Neuron (in vitro differentiated cells): ENCODE data around the gene KCNH2.

Experiments used
- H2AFZ ChIP-seq: one replicate; pipeline ENCODE4 v1.6.1; 2013; ENCODE audit warnings: low read depth, mild to moderate bottlenecking, inconsistent platforms, low read length, moderate library complexity
- H3K27me3 ChIP-seq: one replicate; pipeline ENCODE4 v1.6.1; 2013; ENCODE audit warnings: low read length; ENCODE audit not compliant: insufficient read depth
- H3K36me3 ChIP-seq: one replicate; pipeline ENCODE4 v1.6.1; 2013; ENCODE audit warnings: low read length; ENCODE audit not compliant: insufficient read depth
- H3K4me1 ChIP-seq: one replicate; pipeline ENCODE4 v1.6.1; 2013; ENCODE audit warnings: low read length; ENCODE audit not compliant: insufficient read depth
- H3K4me3 ChIP-seq: 2 replicates; pipeline ENCODE4 v1.5.1; 2013; ENCODE audit warnings: mild to moderate bottlenecking, low read length, moderate library complexity
- H3K9me3 ChIP-seq: one replicate; pipeline ENCODE4 v1.6.1; 2013; ENCODE audit warnings: low read length

The KCNH2 gene

DNA sequence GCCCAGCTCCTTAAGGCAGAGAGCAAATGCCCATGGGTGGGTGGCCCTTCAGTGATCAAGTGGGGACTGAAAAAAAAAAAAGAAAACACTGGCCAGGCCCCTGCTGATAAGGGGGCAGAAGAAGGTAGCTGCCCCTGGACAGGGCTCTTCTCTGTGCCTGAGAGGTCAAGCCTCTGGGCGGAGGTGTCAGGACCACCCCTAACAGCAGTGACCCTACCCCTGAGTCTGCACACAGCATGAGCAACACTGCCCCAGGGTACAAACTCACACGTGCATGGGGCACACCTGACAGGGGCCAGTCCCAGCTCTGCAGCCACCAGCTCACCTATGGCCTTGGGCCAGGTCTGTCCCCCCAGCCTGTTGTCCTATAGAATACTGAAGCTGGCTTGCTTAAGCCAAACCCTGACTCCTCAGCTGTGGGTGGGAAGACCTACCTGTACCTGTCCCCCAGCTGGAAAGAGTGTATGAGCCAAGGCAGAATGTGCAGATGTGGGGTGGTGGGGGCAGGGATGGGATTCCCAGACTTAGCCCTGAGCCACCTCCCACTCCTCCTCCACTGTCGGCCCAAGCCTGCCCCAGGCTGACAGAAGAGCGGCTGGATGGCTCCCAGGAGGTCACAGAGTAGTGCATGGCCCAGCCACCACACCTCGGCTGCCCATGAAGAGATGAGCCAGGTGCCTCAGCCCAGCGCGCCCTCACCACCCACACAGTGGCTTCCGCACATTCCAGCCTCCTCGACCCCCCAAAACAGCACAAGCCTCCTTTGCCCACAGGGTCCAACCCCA is 23.7 kb downstream of the KCNH2 start:
- H2AFZ ChIP-seq, result no peak overlapping the region
- peaks cover 5% of the 10 kb centered on the region for H3K4me1 ChIP-seq
- H3K36me3 ChIP-seq, result no peaks in the 10 kb centered on the region
- H3K9me3 ChIP-seq, result no peaks in the 10 kb centered on the region
- H3K27me3 ChIP-seq, result no peaks in the 10 kb centered on the region
- no peak overlapping the region for H3K4me3 ChIP-seq

DNA sequence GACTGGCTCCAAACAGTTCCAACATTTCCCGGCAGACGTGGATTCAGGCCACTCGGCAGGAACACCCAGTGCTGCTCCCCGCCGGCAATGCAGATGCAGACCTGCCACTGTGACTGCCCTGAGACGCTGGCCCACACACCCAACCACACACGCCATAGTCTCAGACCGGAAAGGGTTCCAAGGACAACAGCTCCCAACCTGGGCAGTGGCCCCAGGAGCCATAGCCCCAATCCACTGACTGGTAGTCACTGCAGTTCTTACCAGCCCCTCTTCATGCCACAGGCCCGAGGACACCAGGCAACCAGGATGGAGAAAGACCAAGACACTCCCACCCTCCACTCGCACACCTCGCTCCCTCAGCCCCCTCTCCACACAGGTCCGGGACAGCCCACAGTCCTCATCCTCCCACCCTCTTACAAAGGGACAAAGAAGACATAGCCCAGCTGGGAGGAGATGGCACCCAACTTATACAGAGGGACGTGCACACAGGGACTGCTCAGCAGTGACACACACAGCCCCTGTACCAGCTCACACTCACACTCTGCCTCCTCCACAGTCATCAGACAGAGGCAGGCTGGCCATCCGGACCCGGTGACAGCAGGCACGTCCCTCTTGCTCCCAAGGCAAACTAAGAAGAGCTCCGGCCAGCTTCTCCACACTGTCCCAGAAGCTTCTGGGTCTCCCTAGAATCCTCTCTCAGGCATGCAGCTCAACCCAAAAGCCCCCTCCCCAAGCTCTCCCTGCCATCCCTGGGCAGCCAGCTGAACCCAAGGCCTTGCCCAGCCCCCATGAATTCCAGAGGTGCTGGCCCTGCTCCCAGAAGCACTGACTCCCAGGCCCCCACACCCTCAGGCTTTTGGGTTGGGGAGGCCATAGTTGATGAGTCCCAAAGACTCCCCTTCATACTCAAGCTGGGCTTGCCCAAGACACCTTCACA is 24.8 kb downstream of the KCNH2 start:
- no peaks in the 10 kb centered on the region for H3K36me3 ChIP-seq
- no peak overlapping the region for H2AFZ ChIP-seq
- H3K4me1 ChIP-seq, result peaks cover 5% of the 10 kb centered on the region
- H3K27me3 ChIP-seq, result no peaks in the 10 kb centered on the region
- no peaks in the 10 kb centered on the region for H3K9me3 ChIP-seq
- H3K4me3 ChIP-seq, result no peak overlapping the region

DNA sequence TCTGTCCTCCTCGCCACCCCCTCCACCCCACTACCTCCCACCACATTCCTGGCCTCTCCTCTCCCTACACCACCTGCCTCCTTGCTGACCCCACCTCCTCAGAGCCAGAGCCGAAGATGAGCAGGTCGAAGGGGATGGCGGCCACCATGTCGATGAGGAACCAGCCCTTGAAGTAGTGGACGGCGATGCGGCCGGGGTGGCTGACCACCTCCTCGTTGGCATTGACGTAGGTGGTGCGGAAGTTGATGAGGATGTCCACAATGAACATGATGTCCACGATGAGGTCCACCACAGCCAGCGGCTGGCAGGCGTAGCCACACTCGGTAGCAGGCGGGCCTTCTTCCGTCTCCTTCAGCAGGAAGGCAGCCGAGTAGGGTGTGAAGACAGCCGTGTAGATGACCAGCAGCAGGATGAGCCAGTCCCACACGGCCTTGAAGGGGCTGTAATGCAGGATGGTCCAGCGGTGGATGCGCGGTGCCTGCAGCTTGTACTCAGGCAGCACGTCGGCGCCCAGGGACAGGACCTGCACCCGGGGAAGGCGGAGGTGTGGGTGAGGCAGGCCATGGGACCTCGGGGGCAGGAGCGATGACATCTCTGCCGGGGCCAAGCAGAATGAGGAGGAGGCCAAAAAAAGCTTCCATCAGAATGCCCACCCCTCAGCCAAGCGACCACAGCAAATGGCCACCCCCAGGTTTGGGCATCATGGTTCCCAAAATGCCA is 25.6 kb downstream of the KCNH2 start:
- Histone ChIP-seq H3K27me3 (no peaks in the 10 kb centered on the region), H3K36me3 (no peaks in the 10 kb centered on the region), H3K4me1 (peaks cover 10% of the 10 kb centered on the region), H2AFZ (no peak overlapping the region), H3K9me3 (no peaks in the 10 kb centered on the region), H3K4me3 (no peak overlapping the region)

GRCh38 chr7:150951521-150951920 is 26.6 kb downstream of the KCNH2 start:
- Histone ChIP-seq H2AFZ (no peak overlapping the region), H3K27me3 (no peaks in the 10 kb centered on the region), H3K4me1 (peaks cover 10% of the 10 kb centered on the region), H3K9me3 (no peaks in the 10 kb centered on the region), H3K4me3 (no peak overlapping the region), H3K36me3 (no peaks in the 10 kb centered on the region)

- Histone ChIP-seq H3K4me1 (peaks cover 9% of the 10 kb centered on the region), H3K9me3 (no peaks in the 10 kb centered on the region), H3K4me3 (no peak overlapping the region), H2AFZ (no peak overlapping the region), H3K36me3 (no peaks in the 10 kb centered on the region), H3K27me3 (no peaks in the 10 kb centered on the region)
Measured at GRCh38 chr7:150951181-150951520, 27.0 kb downstream of the KCNH2 start.

DNA sequence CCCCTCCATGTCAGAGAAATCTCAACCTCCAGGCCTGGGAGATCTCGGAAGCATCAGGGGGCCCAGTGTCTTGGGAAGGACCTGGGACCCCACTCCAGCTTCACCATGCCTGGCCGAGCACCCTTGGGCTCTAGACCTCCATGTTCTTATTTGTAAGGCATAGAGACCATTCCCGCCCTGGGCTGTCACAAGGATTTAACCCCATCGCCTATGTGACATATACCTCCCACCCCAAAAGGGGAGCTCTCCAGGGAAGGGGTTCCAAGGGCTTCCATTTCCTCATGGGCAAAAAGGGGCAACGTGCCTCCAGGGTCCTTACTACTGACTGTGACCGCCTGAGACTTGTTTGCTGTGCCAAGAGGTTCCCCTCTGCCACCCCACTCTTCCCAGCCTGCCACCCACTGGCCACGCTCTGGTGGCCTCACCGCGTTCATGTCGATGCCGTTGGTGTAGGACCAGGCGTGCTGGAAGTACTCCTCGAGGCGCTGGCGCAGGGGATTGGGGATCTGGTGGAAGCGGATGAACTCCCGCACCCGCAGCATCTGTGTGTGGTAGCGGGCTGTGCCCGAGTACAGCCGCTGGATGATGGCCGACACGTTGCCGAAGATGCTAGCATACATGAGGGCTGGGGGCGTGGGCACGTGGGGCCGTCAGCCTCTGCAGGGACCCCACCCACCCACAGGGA is 27.5 kb downstream of the KCNH2 start:
- Histone ChIP-seq H3K27me3 (no peaks in the 10 kb centered on the region), H3K36me3 (no peaks in the 10 kb centered on the region), H2AFZ (no peak overlapping the region), H3K9me3 (no peaks in the 10 kb centered on the region), H3K4me3 (no peak overlapping the region), H3K4me1 (peaks cover 8% of the 10 kb centered on the region)

DNA sequence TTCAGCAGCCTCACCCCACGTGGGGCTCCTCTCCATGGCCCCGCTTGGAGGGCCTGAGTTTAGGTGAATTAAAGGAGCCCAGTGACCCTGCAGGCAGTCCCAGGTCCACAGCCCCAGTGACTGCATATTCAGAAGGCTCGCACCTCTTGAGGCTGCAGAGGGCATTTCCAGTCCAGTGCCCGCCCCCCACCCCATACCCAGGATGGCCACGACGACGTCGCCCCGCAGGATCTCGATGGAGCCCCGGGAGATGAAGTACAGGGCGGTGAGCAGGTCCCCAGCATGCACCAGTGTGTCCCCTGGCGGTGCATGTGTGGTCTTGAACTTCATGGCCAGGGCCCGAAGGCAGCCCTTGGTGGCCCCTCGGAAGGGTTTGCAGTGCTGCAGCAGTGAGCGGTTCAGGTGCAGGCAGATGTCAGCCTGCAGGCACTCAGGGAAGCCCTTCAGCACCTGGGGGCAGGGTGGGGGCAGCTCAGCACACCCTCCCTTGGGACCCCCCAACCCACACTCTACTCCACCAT is 28.1 kb downstream of the KCNH2 start:
- H3K4me1 ChIP-seq, result peaks cover 11% of the 10 kb centered on the region
- H3K36me3 ChIP-seq, result no peaks in the 10 kb centered on the region
- no peaks in the 10 kb centered on the region for H3K9me3 ChIP-seq
- no peak overlapping the region for H2AFZ ChIP-seq
- no peak overlapping the region for H3K4me3 ChIP-seq
- no peaks in the 10 kb centered on the region for H3K27me3 ChIP-seq

DNA sequence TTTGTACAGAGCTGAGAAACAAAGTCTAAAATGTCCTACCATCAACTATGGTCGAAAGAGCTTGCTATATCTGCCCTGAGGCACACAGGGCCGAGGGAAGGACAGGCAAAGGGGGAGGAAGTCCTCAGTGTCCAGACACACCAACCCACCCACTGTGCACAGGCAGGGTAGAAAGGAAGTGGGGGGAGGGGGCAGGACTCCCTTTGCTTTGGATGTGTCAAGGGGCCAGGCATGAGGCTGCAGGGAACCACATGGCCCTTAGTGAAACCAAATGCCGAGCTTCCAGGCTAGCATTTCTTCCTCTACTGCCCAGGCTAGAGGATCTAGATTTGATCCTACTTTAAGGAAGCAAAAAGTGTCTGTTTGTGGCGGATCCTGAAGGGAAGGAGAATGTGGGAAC is 28.6 kb downstream of the KCNH2 start:
- no peak overlapping the region for H3K4me3 ChIP-seq
- no peaks in the 10 kb centered on the region for H3K9me3 ChIP-seq
- H3K27me3 ChIP-seq, result no peaks in the 10 kb centered on the region
- peaks cover 16% of the 10 kb centered on the region for H3K4me1 ChIP-seq
- H3K36me3 ChIP-seq, result no peaks in the 10 kb centered on the region
- no peak overlapping the region for H2AFZ ChIP-seq

- H3K4me1 ChIP-seq, result peaks cover 16% of the 10 kb centered on the region
- H3K4me3 ChIP-seq, result no peak overlapping the region
- no peaks in the 10 kb centered on the region for H3K27me3 ChIP-seq
- no peaks in the 10 kb centered on the region for H3K36me3 ChIP-seq
- H3K9me3 ChIP-seq, result no peaks in the 10 kb centered on the region
- H2AFZ ChIP-seq, result no peak overlapping the region
Measured at GRCh38 chr7:150948791-150949251, 29.3 kb downstream of the KCNH2 start.

DNA sequence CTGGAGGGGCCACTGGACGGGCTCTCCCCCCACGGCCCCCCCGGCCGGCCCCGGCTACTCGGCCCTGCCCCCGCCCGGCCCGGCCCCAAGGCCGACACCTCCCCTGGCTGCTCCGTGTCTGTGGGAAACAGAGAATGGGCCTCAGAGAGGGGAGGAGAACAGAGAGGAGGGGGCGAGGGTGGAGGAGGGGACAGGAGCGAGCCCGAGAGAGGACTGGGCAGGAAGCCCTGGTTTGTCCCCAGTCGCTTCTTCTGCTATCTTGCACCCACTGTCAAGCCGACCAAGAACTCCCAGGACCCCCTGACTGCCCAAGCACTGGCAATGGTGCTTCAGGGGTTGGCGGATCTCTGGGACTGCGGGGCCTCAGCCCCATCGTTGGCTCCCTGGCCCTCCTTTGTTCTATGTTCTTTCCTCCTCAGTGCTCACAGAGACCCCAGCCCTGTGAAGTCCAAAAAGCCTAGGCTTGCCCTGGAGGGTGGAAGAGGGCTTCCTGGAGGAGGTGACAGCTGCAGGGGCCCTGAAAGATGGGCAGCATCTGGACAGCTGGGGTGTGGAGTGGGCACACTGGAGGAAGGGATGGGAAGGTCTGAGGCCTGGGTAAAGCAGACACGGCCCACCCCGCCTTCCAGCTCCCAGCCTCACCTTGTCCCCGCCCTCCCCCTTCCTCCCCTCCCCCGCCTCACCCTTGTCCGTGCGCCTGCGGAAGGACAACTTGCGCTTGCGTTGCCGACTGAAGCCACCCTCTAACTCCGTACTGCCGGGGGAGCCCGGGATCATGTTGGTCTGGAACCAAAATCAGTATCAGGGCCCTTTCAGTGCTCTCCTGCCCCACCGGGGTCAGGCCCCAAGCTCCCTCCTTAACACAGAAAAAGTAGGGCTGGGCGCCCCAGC is 30.1 kb downstream of the KCNH2 start:
- Histone ChIP-seq H2AFZ (no peak overlapping the region), H3K4me3 (no peak overlapping the region), H3K4me1 (peaks cover 16% of the 10 kb centered on the region)

DNA sequence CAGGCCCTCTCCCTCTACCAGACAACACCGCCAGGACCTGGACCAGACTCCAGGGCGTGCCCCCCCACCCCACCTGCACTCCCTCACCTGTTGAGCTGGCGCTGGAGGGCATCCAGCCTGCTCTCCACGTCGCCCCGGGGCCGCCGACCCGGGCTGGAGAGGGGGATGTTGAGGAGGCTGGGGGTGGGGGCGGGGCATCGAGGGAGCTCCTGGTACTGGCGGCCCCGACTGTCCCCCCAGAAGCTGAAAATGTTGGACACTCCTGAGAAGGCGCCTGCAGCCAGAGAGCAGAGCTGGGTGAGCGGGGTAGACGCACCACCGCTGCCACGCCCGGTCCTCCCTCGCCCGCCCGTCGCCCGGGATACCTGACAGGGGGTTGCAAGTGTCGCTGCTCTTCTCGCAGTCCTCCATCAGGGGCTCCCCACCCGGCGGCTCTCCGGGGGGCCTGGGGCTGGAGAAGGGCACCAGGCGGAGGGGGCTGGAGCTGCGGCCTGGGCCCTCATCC is 30.8 kb downstream of the KCNH2 start:
- H3K4me3 ChIP-seq, result no peak overlapping the region
- H3K27me3 ChIP-seq, result no peaks in the 10 kb centered on the region
- no peaks in the 10 kb centered on the region for H3K36me3 ChIP-seq

More for the DNA sequence above, 30.1 kb downstream of the KCNH2 start:
- no peaks in the 10 kb centered on the region for H3K36me3 ChIP-seq
- no peaks in the 10 kb centered on the region for H3K27me3 ChIP-seq
- H3K9me3 ChIP-seq, result no peaks in the 10 kb centered on the region

More for the DNA sequence above, 30.8 kb downstream of the KCNH2 start:
- H3K9me3 ChIP-seq, result no peaks in the 10 kb centered on the region
- H2AFZ ChIP-seq, result no peak overlapping the region
- peaks cover 16% of the 10 kb centered on the region for H3K4me1 ChIP-seq
